Measurements from ENCODE around the gene LSM7.

DNA sequence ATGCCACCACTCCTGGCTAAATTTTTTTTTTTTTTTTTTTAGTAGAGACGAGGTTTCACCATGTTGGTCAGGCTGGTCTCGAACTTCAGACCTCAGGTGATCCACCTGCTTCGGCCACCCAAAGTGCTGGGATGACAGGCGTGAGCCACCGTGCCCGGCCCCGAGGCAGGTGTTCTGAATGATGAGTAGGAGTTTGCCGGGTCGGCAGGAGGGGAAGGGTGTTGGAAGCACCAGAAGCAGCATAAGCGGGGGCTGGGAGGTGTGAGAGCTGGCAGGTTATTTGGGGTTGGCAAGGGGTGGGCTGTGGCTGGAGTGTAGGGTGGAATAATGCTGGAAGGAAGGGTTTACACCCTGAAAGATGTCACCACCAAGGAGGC lies 1.9 kb upstream of the LSM7 start:
- TF ChIP-seq CTCF (IDR thresholded peaks at IDR 0.05) = no peak
- TF ChIP-seq POLR2A (IDR thresholded peaks at IDR 0.05) = no peak
